Measurements from ENCODE around the gene ZNF665.
"Not testable (repeated sequence)": the region's sequence is repeated elsewhere in the genome, so short reads cannot be mapped to it uniquely, and the experiment has no call there.

ZNF665 gene

GRCh38 chr19:53196777-53197396 is 3.7 kb upstream of the ZNF665 start:
- H3K4me3 Mint-ChIP-seq = peak overlapping the region; percentile 99
- no peak for TF ChIP-seq CTCF (IDR thresholded peaks at IDR 0.05; ENCODE audit: unreplicated experiment in 3 of 3)
- peak overlapping the region; percentile 80 to 94 (median 85) for H3K27ac Mint-ChIP-seq
- peaks cover 40% of the 10 kb centered on the region for H3K36me3 Mint-ChIP-seq (ENCODE audit: low read depth)
- peaks cover 19% of the 10 kb centered on the region for H3K9me3 Mint-ChIP-seq
- no peaks in the 10 kb centered on the region for H3K27me3 Mint-ChIP-seq (ENCODE audit: low read depth)
- peaks cover 21% of the 10 kb centered on the region for H3K4me1 Mint-ChIP-seq

- TF ChIP-seq CTCF (IDR thresholded peaks at IDR 0.05; ENCODE audit: unreplicated experiment in 3 of 3) = peak; percentile 82 to 92 (median 92)
- H3K4me1 Mint-ChIP-seq = peaks cover 21% of the 10 kb centered on the region
- peak overlapping the region; percentile 46 to 81 (median 47) for H3K27ac Mint-ChIP-seq
- H3K4me3 Mint-ChIP-seq = peak overlapping the region; percentile 80 to 99 (median 81)
- peaks cover 10% of the 10 kb centered on the region for H3K9me3 Mint-ChIP-seq
- peaks cover 39% of the 10 kb centered on the region for H3K36me3 Mint-ChIP-seq (ENCODE audit: low read depth)
- H3K27me3 Mint-ChIP-seq (ENCODE audit: low read depth) = no peaks in the 10 kb centered on the region
These were observed 2.2 kb upstream of the ZNF665 start for GRCh38 chr19:53195265-53195903.

- H3K4me1 Mint-ChIP-seq = peaks cover 21% of the 10 kb centered on the region
- H3K27ac Mint-ChIP-seq = peak overlapping the region; percentile 88 to 94 (median 94)
- peak overlapping the region; percentile 95 to 98 (median 97) for H3K4me3 Mint-ChIP-seq
- peaks cover 2% of the 10 kb centered on the region for H3K9me3 Mint-ChIP-seq
- peaks cover 38% of the 10 kb centered on the region for H3K36me3 Mint-ChIP-seq (ENCODE audit: low read depth)
- no peak for TF ChIP-seq CTCF (IDR thresholded peaks at IDR 0.05; ENCODE audit: unreplicated experiment in 3 of 3)
- no peaks in the 10 kb centered on the region for H3K27me3 Mint-ChIP-seq (ENCODE audit: low read depth)
These were observed 521 bp upstream of the ZNF665 start for GRCh38 chr19:53193535-53194222.

- Mint-ChIP-seq H3K4me1 (peaks cover 17% of the 10 kb centered on the region), H3K36me3 (ENCODE audit: low read depth) (peaks cover 39% of the 10 kb centered on the region), H3K27me3 (ENCODE audit: low read depth) (no peaks in the 10 kb centered on the region), H3K27ac (no peak overlapping the region), H3K9me3 (no peaks in the 10 kb centered on the region), H3K4me3 (peak overlapping the region in 1 of 3 experiments; percentile 28)
- TF ChIP-seq CTCF (IDR thresholded peaks at IDR 0.05; ENCODE audit: unreplicated experiment in 3 of 3) = no peak
These were observed 2.9 kb downstream of the ZNF665 start for GRCh38 chr19:53190253-53190652.

GRCh38 chr19:53189691-53190198 is 3.4 kb downstream of the ZNF665 start:
- H3K27ac Mint-ChIP-seq; H3K4me3 Mint-ChIP-seq; H3K9me3 Mint-ChIP-seq; H3K27me3 Mint-ChIP-seq (ENCODE audit: low read depth): not testable (repeated sequence)
- H3K4me1 Mint-ChIP-seq = peaks cover 15% of the 10 kb centered on the region
- H3K36me3 Mint-ChIP-seq (ENCODE audit: low read depth) = peaks cover 38% of the 10 kb centered on the region

- not testable (repeated sequence) for H3K27ac Mint-ChIP-seq; H3K9me3 Mint-ChIP-seq; H3K27me3 Mint-ChIP-seq (ENCODE audit: low read depth); H3K4me3 Mint-ChIP-seq; H3K4me1 Mint-ChIP-seq
- H3K36me3 Mint-ChIP-seq (ENCODE audit: low read depth) = peaks cover 42% of the 10 kb centered on the region
These were observed 7.8 kb downstream of the ZNF665 start for GRCh38 chr19:53185155-53185882.

All from nephron (organoid).